Airway epithelial cell (primary cell): ENCODE measurements around the gene PRDX3. TPM values are rescaled to one million over a fixed set of nuclear protein-coding genes. Genes with fewer than 3 reads are reported as not detected.

Source experiments
- total RNA-seq: library from RNA; depleted of rRNA; stranded (reverse); fragments of >200 nt; gene quantifications from 2 replicates; pipeline ENCODE4 v1.2.3, GENCODE V29; 2015

Gene PRDX3
- total RNA-seq, result 157 and 169 TPM in 2 replicates

DNA sequence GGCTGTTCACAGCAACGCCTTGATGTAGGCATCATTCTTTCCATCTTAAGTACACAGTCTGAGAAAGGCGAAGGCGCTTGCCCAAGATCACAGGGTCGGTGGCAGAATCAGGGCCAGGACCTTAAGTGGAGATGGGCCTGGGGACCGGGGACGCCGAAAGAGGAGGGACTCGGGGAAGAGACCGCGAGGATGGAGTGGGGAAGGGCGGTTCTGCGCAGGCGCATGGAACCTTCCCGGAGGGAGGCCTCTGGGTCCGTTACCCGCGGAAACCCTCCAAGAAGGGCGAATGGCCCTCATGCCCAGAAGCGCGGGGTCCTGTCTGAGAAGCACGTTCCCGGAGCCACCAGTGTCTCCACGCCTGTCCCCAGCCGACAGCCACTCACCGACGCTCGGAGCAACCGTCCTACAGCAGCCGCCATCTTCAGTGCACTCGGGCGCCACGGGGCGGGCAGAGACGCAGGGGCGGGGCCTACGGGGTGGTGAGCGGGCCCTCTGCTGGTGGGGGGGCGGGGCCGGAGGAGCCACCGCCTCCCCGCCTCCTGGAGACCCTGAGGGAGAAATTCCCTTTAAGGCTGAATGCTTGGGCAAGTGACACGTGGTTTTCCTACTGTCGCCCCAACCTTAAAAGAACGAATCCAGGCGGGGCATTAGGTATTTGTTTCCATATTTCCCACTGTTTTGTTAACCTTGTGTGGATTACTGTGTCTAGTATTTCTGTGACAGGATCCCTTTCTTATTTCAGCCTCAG is at the start of gene PRDX3:
Gene PRDX3 (minus strand): TSS at position 441 of the 748 bp plus-strand sequence. CDS start 22 bp downstream, at position 419.

DNA sequence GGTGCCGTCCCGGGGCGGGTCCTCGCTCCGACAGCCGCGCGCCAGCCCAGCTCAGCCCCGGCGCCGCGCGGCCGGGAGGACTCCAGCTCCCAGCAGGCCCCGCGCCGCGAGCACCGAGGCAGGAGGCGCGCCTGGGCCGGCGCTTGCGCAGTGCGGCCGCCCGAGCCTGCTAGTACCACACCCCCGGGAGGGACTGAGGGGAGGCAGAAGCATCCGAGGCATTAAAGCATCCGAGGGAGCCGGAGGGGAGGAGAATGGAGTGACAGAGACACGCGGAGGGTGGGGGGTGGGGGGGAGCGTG is 28.7 kb upstream of the PRDX3 start, which contains the start of gene GRK5:
Gene GRK5 (plus strand): TSS at position 206 of the 301 bp plus-strand sequence. CDS start 347 bp downstream, outside the sequence.

DNA sequence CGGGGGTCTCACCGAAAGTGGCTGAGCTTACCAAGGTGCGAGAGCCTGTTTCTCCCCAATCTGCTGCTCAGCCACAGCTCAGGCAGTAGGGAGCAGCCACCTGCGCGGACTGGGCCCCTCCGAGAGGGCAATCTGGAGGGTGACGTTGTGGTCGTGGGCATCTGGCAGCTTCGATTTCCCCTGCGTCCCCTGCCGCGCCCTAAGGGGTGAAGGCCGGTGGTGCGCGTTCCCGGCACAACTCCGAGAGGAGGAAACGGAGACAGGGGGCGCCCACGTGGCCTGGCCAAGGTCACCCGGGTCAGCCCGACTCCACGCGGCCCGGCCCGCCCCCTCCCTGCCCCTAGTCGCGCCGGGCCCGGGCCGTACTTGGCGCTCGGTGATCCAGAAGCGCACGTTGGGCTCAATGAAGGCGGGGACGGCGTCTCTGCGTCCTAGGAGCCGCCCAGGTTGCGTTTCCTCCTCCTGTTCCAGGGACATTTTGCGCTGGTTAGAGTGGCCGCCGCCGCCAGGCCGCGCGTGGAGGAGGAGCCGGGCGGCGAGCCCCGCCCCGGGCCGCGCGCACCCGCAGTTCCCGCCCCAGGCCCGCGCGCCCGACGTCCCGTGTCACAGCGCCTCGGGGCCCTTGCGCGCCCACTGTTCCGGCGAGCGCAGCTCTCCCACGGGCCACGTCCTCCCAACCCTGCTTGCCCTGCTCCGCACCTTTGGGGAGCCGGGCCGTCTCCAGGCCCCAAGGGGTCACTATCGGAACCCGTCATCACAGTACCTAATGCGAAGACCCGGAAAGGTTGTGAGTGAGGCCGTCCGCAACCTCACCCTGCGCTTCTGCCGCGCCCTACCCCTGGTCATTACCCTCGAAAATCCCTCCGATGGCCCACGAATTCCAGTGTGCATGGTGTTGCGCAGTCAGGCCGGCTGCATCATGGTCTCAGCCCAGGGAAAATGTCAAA is 13.2 kb downstream of the PRDX3 start, which contains the start of gene SFXN4:
Gene SFXN4 (minus strand): TSS at position 544 of the 947 bp plus-strand sequence. CDS start 67 bp downstream, at position 477.

Other genes with a start within 250 kb of the PRDX3 start
- gene NANOS1, start 149.1 kb downstream of the PRDX3 start, total RNA-seq, result 0.99 and 4.0 TPM in 2 replicates
- gene EIF3A, start 98.0 kb downstream of the PRDX3 start, total RNA-seq, result 78.3 and 92.5 TPM in 2 replicates
- gene DENND10, start 74.7 kb downstream of the PRDX3 start, total RNA-seq, result 43.0 and 46.1 TPM in 2 replicates
- 26.2 and 26.7 TPM in 2 replicates for gene SFXN4, start 13.1 kb downstream of the PRDX3 start, total RNA-seq
- 6.2 and 6.4 TPM in 2 replicates for gene GRK5, start 28.8 kb upstream of the PRDX3 start, total RNA-seq